CD4-positive, CD25-positive, alpha-beta regulatory T cell (primary cell): ENCODE measurements around the gene MITF. TPM values are rescaled to one million over a fixed set of nuclear protein-coding genes. Genes with fewer than 3 reads are reported as not detected.

Experiments used
- ATAC-seq, 2 donors: fragments of 150-1000 bp; cut with Tn5 transposase; one replicate each; pipeline ENCODE4 v1.10.0; 2021; ENCODE audit warnings: low read depth in 2 of 2, moderate number of reproducible peaks in 2 of 2, moderate library complexity in 1 of 2
- DNase-seq, 3 donors: peaks; one replicate each; pipeline versions ENCODE4 v3.0.0 to v3.0.0-alpha.2; 2012 to 2022; ENCODE audit warnings: mixed read lengths in 1 of 3
- H3K27ac ChIP-seq: one replicate; pipeline ENCODE4 v1.7.0; 2013; ENCODE audit warnings: mild to moderate bottlenecking, low read length; ENCODE audit not compliant: insufficient read depth, poor library complexity, severe bottlenecking
- H3K27me3 ChIP-seq: one replicate; pipeline ENCODE4 v1.7.0; 2013; ENCODE audit warnings: low read length; ENCODE audit not compliant: control insufficient read depth, insufficient read depth
- H3K36me3 ChIP-seq: one replicate; pipeline ENCODE4 v1.7.0; 2013; ENCODE audit warnings: mild to moderate bottlenecking, low read length, moderate library complexity; ENCODE audit not compliant: control insufficient read depth, insufficient read depth
- H3K4me1 ChIP-seq: 2 replicates; pipeline ENCODE4 v1.7.0; 2013; ENCODE audit warnings: mild to moderate bottlenecking, low read length; ENCODE audit not compliant: insufficient read depth, control insufficient read depth, poor library complexity, severe bottlenecking
- H3K4me3 ChIP-seq: one replicate; pipeline ENCODE4 v1.7.0; 2013; ENCODE audit warnings: low read depth, mild to moderate bottlenecking, low read length, moderate library complexity
- H3K9me3 ChIP-seq, 2 experiments: 1 replicate in 1 of 2; 2 replicates in 1 of 2; pipeline ENCODE4 v1.7.0; 2013; ENCODE audit warnings: low read length in 2 of 2, mild to moderate bottlenecking in 1 of 2, moderate library complexity in 1 of 2; ENCODE audit not compliant: control insufficient read depth in 2 of 2
- H3K27ac Mint-ChIP-seq, 3 donors: one replicate each; pipeline ENCODE4 v1.8.0; 2020 to 2022; ENCODE audit warnings: mild to moderate bottlenecking in 3 of 3, mixed read lengths in 3 of 3, moderate library complexity in 2 of 3
- H3K27me3 Mint-ChIP-seq: one replicate; pipeline ENCODE4 v1.8.0; 2022; ENCODE audit warnings: mild to moderate bottlenecking, mixed read lengths
- H3K36me3 Mint-ChIP-seq: one replicate; pipeline ENCODE4 v1.8.0; 2020; ENCODE audit warnings: mixed read lengths
- H3K4me1 Mint-ChIP-seq, 4 donors: one replicate each; pipeline ENCODE4 v1.8.0; 2020 to 2022; ENCODE audit warnings: mixed read lengths in 4 of 4, mild to moderate bottlenecking in 1 of 4
- H3K4me3 Mint-ChIP-seq, 4 donors: one replicate each; pipeline ENCODE4 v1.8.0; 2020 to 2022; ENCODE audit warnings: mild to moderate bottlenecking in 4 of 4, mixed read lengths in 4 of 4, moderate library complexity in 3 of 4
- H3K9me3 Mint-ChIP-seq, 7 donors: one replicate each; pipeline ENCODE4 v1.8.0; 2020 to 2022; ENCODE audit warnings: mixed read lengths in 7 of 7, mild to moderate bottlenecking in 3 of 7, moderate library complexity in 2 of 7
- polyA plus RNA-seq, 4 donors: library from polyadenylated mRNA; unstranded; fragments of 300-500 nt; fragmentation: Illumina TruSeq; gene quantifications; one replicate each; pipeline ENCODE4 v1.2.3, GENCODE V29; 2021
- total RNA-seq: library from RNA; stranded (reverse); gene quantifications from one replicate; pipeline ENCODE4 v1.2.3, GENCODE V29; 2022

MITF gene
- total and polyA plus RNA-seq, 5 donors from 2014 or later = 0.44 TPM; not detected in 4

DNA sequence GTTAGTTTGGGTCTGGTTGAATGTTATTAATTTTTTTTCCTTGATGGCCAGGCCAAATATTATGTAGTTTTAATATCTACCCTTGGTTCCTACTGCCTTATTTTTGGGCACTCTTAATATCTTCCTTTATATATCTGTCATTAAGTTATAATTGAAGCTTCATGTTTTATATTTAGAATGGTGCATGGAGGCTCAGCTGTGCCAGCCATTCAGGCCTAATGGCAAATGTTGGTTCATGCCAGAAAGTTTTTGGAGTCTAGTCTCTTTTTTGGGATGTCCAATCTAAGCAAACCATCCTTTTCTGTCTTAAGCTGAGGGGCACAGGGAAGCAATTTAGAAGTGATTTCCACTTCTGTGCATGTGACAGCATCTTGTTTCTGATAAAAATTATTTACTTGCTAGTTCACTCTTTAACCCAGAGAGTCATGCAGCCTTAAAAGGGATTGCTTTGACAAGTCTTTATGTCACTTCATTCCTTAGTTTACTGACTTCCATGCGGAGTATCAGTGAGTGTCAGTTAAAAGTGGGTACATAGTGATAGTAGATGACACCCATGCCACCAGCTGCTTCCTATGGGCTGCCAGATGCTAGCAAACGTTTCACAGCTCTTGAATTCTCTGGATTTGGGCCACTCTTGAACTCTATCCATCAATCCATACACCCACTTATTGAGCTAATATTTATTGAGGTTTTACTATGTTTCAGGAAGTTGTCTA is 33.0 kb downstream of the MITF start:
- H3K9me3 ChIP-seq = no peaks in the 10 kb centered on the region
- H3K27ac ChIP-seq = no peak overlapping the region
- H3K27me3 ChIP-seq = no peaks in the 10 kb centered on the region
- no peak overlapping the region for H3K4me3 Mint-ChIP-seq
- peaks cover 0 to 6% (median 2%) of the 10 kb centered on the region in 7 donors for H3K9me3 Mint-ChIP-seq
- no peaks in the 10 kb centered on the region for H3K36me3 Mint-ChIP-seq
- no peak overlapping the region for H3K27ac Mint-ChIP-seq
- H3K4me1 ChIP-seq = no peaks in the 10 kb centered on the region
- H3K4me1 Mint-ChIP-seq = no peaks in the 10 kb centered on the region
- H3K36me3 ChIP-seq = no peaks in the 10 kb centered on the region
- ATAC-seq (no peak), DNase-seq (no peak)
- H3K4me3 ChIP-seq = no peak overlapping the region
- peaks cover 9% of the 10 kb centered on the region for H3K27me3 Mint-ChIP-seq

DNA sequence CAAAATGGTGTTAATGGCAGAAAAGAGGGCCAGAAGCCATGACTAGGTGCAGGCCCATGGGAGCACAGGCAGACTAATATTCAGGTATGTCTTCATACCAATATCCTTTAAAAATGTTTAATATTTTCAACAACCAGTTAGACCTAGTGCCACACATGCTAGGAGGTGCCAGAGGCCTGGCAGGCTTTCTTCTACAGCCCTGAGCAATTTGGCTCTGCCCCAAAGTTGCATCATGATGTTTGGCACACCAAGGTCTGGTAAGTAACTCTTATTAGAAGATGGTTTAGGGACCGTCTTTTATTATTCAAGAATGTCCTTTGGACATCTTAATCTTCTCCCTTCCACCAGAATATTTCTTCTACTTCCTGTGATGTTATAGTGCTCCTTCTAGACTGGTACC is 34.8 kb downstream of the MITF start:
- no peaks in the 10 kb centered on the region for H3K4me1 ChIP-seq
- H3K27me3 ChIP-seq = no peaks in the 10 kb centered on the region
- H3K27me3 Mint-ChIP-seq = no peaks in the 10 kb centered on the region
- no peak overlapping the region for H3K4me3 ChIP-seq
- H3K4me1 Mint-ChIP-seq = no peaks in the 10 kb centered on the region
- H3K27ac ChIP-seq = no peak overlapping the region
- no peaks in the 10 kb centered on the region for H3K36me3 ChIP-seq
- H3K4me3 Mint-ChIP-seq = no peak overlapping the region
- H3K9me3 ChIP-seq = no peaks in the 10 kb centered on the region
- DNase-seq = no peak
- H3K9me3 Mint-ChIP-seq = peaks cover 0 to 6% (median 3%) of the 10 kb centered on the region in 7 donors
- ATAC-seq = no peak
- no peaks in the 10 kb centered on the region for H3K36me3 Mint-ChIP-seq
- no peak overlapping the region for H3K27ac Mint-ChIP-seq

- H3K9me3 ChIP-seq = no peaks in the 10 kb centered on the region
- no peak overlapping the region for H3K27ac ChIP-seq
- H3K4me1 ChIP-seq = no peaks in the 10 kb centered on the region
- Mint-ChIP-seq H3K4me3 (no peak overlapping the region), H3K36me3 (no peaks in the 10 kb centered on the region), H3K27ac (no peak overlapping the region), H3K27me3 (no peaks in the 10 kb centered on the region), H3K4me1 (no peaks in the 10 kb centered on the region), H3K9me3 (peaks cover 0 to 6% (median 3%) of the 10 kb centered on the region in 7 donors)
- no peak for DNase-seq
- H3K4me3 ChIP-seq = no peak overlapping the region
- ATAC-seq = no peak
- H3K27me3 ChIP-seq = no peaks in the 10 kb centered on the region
- no peaks in the 10 kb centered on the region for H3K36me3 ChIP-seq
These were observed 36.5 kb downstream of the MITF start for GRCh38 chr3:69775751-69776150.

DNA sequence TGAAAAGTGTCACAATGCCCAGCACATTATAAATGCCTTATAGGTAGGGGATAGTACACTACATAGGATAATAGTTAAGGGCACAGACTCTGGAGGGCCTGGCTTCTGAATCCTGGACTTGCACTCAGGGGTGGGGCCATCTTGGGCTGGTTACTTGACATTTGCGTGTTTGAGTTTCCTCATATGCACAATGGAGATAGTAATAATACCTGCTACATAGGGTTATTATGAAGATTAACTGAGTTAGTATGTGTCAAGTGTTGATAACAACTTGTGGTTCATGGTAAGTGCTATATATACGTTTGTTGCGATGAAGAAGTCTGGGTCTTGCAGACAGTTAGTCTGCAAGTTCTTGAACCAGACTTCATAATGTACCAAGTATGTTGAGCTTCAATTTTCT is 37.0 kb downstream of the MITF start:
- Histone ChIP-seq H3K9me3 (no peaks in the 10 kb centered on the region), H3K27me3 (no peaks in the 10 kb centered on the region), H3K36me3 (no peaks in the 10 kb centered on the region), H3K4me1 (no peaks in the 10 kb centered on the region), H3K27ac (no peak overlapping the region), H3K4me3 (no peak overlapping the region)
- no peaks in the 10 kb centered on the region for H3K4me1 Mint-ChIP-seq
- no peak for DNase-seq
- H3K9me3 Mint-ChIP-seq = peaks cover 0 to 6% (median 3%) of the 10 kb centered on the region in 7 donors
- H3K27ac Mint-ChIP-seq = no peak overlapping the region
- H3K4me3 Mint-ChIP-seq = no peak overlapping the region
- H3K36me3 Mint-ChIP-seq = no peaks in the 10 kb centered on the region
- no peak for ATAC-seq
- H3K27me3 Mint-ChIP-seq = no peaks in the 10 kb centered on the region

- Mint-ChIP-seq H3K4me1 (no peaks in the 10 kb centered on the region), H3K27ac (no peak overlapping the region), H3K27me3 (no peaks in the 10 kb centered on the region), H3K36me3 (no peaks in the 10 kb centered on the region), H3K4me3 (no peak overlapping the region), H3K9me3 (peaks cover 0 to 6% (median 3%) of the 10 kb centered on the region in 7 donors)
- H3K36me3 ChIP-seq = no peaks in the 10 kb centered on the region
- no peak overlapping the region for H3K27ac ChIP-seq
- no peaks in the 10 kb centered on the region for H3K27me3 ChIP-seq
- DNase-seq (no peak), ATAC-seq (no peak)
- no peaks in the 10 kb centered on the region for H3K9me3 ChIP-seq
- no peak overlapping the region for H3K4me3 ChIP-seq
- no peaks in the 10 kb centered on the region for H3K4me1 ChIP-seq
These were observed 37.8 kb downstream of the MITF start for GRCh38 chr3:69776920-69777581.

DNA sequence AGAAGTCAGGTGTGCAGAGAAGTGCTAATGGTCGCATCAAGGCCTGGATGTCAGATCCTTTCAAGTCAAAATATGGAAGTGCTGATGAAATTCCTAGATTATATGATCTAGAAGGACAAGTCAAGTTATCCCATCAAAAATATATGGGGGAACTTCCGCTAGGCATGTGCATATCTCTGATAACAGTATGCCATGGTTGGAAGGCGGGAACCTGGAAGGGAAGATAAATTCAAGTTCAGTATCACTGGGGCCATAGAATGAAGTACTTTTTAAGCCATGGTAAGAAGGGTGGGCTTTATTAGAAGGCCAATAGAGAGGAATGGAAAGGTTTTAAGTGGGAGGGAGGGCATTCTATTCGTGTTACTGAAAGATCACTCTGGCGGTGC is 38.3 kb downstream of the MITF start:
- Mint-ChIP-seq H3K36me3 (no peaks in the 10 kb centered on the region), H3K27ac (no peak overlapping the region), H3K27me3 (no peaks in the 10 kb centered on the region), H3K9me3 (peaks cover 0 to 6% (median 3%) of the 10 kb centered on the region in 7 donors), H3K4me1 (no peaks in the 10 kb centered on the region), H3K4me3 (no peak overlapping the region)
- no peak for DNase-seq
- H3K9me3 ChIP-seq = no peaks in the 10 kb centered on the region
- no peaks in the 10 kb centered on the region for H3K36me3 ChIP-seq
- no peak overlapping the region for H3K4me3 ChIP-seq
- no peak overlapping the region for H3K27ac ChIP-seq
- no peaks in the 10 kb centered on the region for H3K4me1 ChIP-seq
- H3K27me3 ChIP-seq = no peaks in the 10 kb centered on the region
- no peak for ATAC-seq

- Mint-ChIP-seq H3K36me3 (no peaks in the 10 kb centered on the region), H3K27me3 (no peaks in the 10 kb centered on the region), H3K9me3 (peaks cover 0 to 4% (median 0%) of the 10 kb centered on the region in 7 donors), H3K4me3 (no peak overlapping the region), H3K27ac (no peak overlapping the region), H3K4me1 (no peaks in the 10 kb centered on the region)
- ATAC-seq (no peak), DNase-seq (no peak)
- no peaks in the 10 kb centered on the region for H3K9me3 ChIP-seq
- H3K4me3 ChIP-seq = no peak overlapping the region
- H3K4me1 ChIP-seq = no peaks in the 10 kb centered on the region
- no peak overlapping the region for H3K27ac ChIP-seq
- no peaks in the 10 kb centered on the region for H3K27me3 ChIP-seq
- no peaks in the 10 kb centered on the region for H3K36me3 ChIP-seq
These were observed 42.3 kb downstream of the MITF start for GRCh38 chr3:69781593-69781992.
